ENCODE results near the gene IQGAP1.

The IQGAP1 gene

GRCh38 chr15:90458061-90458460 is 70.0 kb downstream of the IQGAP1 start:
- Histone ChIP-seq H3K4me2 (ENCODE audit: low read length) (no peak overlapping the region), H3K4me3 (ENCODE audit: low read depth, low read length) (no peak overlapping the region), H3K79me2 (no peaks in the 10 kb centered on the region), H3K4me1 (peaks cover under 1% of the 10 kb centered on the region), H3K9ac (no peak overlapping the region), H3K27ac (no peak overlapping the region), H3K27me3 (ENCODE audit: control insufficient read depth, insufficient read depth, low read length) (no peaks in the 10 kb centered on the region), H2AFZ (no peak overlapping the region), H3K9me3 (ENCODE audit: control insufficient read depth, low read length) (no peaks in the 10 kb centered on the region), H3K36me3 (ENCODE audit: control insufficient read depth, insufficient read depth, low read length) (no peaks in the 10 kb centered on the region)
- TF ChIP-seq CTCF (IDR thresholded peaks at IDR 0.05) = no peak

- H3K36me3 ChIP-seq (ENCODE audit: control insufficient read depth, insufficient read depth, low read length) = no peaks in the 10 kb centered on the region
- no peak for TF ChIP-seq CTCF (IDR thresholded peaks at IDR 0.05)
- no peak overlapping the region for H3K9ac ChIP-seq
Measured at GRCh38 chr15:90459368-90459767, 71.3 kb downstream of the IQGAP1 start.

DNA sequence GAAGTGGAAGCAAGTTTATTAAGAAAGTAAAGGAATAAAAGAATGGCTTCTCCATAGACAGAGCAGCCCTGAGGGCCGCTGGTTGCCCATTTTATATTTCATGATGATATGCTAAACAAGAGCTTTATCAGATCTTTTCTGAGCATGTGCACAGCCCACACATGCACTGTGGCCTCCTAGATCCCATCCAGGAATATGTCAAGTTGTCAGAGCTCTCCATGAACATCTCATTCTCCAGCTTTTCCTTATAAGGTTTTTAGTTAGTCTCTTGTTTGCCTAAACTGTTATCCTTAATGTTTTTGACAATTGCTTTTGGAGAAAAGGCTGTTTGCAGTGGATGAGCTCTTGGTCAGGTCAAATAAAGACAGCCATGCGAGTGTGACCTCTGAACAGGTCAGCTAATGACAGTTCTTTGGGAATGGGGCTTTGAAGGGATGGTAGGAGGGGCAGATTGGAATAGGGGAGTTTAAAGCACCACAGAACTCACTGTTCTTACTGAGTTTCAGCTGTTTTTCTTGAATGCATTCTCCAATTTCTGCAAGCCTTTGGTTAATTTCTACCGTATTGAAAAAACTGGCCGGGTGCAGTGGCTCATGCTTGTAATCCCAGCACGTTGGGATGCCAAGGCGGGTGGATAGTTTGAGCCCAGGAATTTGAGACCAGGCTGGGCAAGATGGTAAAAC is 72.2 kb downstream of the IQGAP1 start:
- no peak overlapping the region for H3K4me2 ChIP-seq (ENCODE audit: low read length)
- no peaks in the 10 kb centered on the region for H3K9me3 ChIP-seq (ENCODE audit: control insufficient read depth, low read length)
- H3K4me1 ChIP-seq = no peaks in the 10 kb centered on the region
- H2AFZ ChIP-seq = no peak overlapping the region
- TF ChIP-seq CTCF (IDR thresholded peaks at IDR 0.05) = no peak
- no peak overlapping the region for H3K9ac ChIP-seq
- H3K4me3 ChIP-seq (ENCODE audit: low read depth, low read length) = no peak overlapping the region
- no peaks in the 10 kb centered on the region for H3K27me3 ChIP-seq (ENCODE audit: control insufficient read depth, insufficient read depth, low read length)
- no peaks in the 10 kb centered on the region for H3K36me3 ChIP-seq (ENCODE audit: control insufficient read depth, insufficient read depth, low read length)
- no peak overlapping the region for H3K27ac ChIP-seq
- no peaks in the 10 kb centered on the region for H3K79me2 ChIP-seq

More at GRCh38 chr15:90459368-90459767, 71.3 kb downstream of the IQGAP1 start:
- Histone ChIP-seq H3K27ac (no peak overlapping the region), H3K4me3 (ENCODE audit: low read depth, low read length) (no peak overlapping the region), H3K9me3 (ENCODE audit: control insufficient read depth, low read length) (no peaks in the 10 kb centered on the region), H3K4me2 (ENCODE audit: low read length) (no peak overlapping the region), H3K4me1 (no peaks in the 10 kb centered on the region), H2AFZ (no peak overlapping the region), H3K27me3 (ENCODE audit: control insufficient read depth, insufficient read depth, low read length) (no peaks in the 10 kb centered on the region), H3K79me2 (no peaks in the 10 kb centered on the region)

- H3K27me3 ChIP-seq (ENCODE audit: control insufficient read depth, insufficient read depth, low read length) = no peaks in the 10 kb centered on the region
- H3K4me2 ChIP-seq (ENCODE audit: low read length) = no peak overlapping the region
- no peaks in the 10 kb centered on the region for H3K9me3 ChIP-seq (ENCODE audit: control insufficient read depth, low read length)
- no peak overlapping the region for H3K27ac ChIP-seq
- no peak overlapping the region for H2AFZ ChIP-seq
- no peaks in the 10 kb centered on the region for H3K36me3 ChIP-seq (ENCODE audit: control insufficient read depth, insufficient read depth, low read length)
- H3K4me1 ChIP-seq = peaks cover 2% of the 10 kb centered on the region
- H3K79me2 ChIP-seq = no peaks in the 10 kb centered on the region
- H3K4me3 ChIP-seq (ENCODE audit: low read depth, low read length) = no peak overlapping the region
- no peak for TF ChIP-seq CTCF (IDR thresholded peaks at IDR 0.05)
- no peak overlapping the region for H3K9ac ChIP-seq
Measured at GRCh38 chr15:90463381-90463780, 75.3 kb downstream of the IQGAP1 start.

All from parathyroid adenoma (tissue), 2 donors.